PC-3 (cell line): Measurements from ENCODE around the gene C6orf58. TPM values are rescaled to one million over a fixed set of nuclear protein-coding genes. Genes with fewer than 3 reads are reported as not detected.

Experiments
- ATAC-seq: fragments of 200-7000 bp; cut with Tn5 transposase; 2 replicates; pipeline ENCODE4 v1.9.1; 2020; ENCODE audit warnings: mild to moderate bottlenecking, moderate library complexity
- Bru-seq: library from RNA; stranded (reverse); fragments of 400-500 nt; gene quantifications from one replicate; lab custom pipeline; 2021; lab: Mats Ljungman, UMichigan
- BruChase-seq, 2 experiments: library from RNA; stranded (reverse); fragments of 400-500 nt; gene quantifications; one replicate each; lab custom pipeline; 2021; lab: Mats Ljungman, UMichigan
- BruUV-seq: library from RNA; stranded (reverse); fragments of 400-500 nt; replicated peaks from 2 replicates; lab custom pipeline; 2021; lab: Mats Ljungman, UMichigan
- CTCF ChIA-PET: fragments of 300-600 bp; sonication (Branson Sonifier 250); formaldehyde crosslinking; loops from one replicate; lab custom pipeline; 2022; ENCODE audit warnings: antibody characterized with exemption; lab: Charles Lee
- POLR2A ChIA-PET: fragments of 300-600 bp; sonication (Branson Sonifier 250); formaldehyde crosslinking; loops from one replicate; lab custom pipeline; 2022; ENCODE audit warnings: antibody characterized with exemption; ENCODE audit not compliant: unreplicated experiment; lab: Charles Lee
- DNase-seq: peaks from one replicate; pipeline ENCODE4 v3.0.0-alpha.2; 2015
- H2AFZ ChIP-seq: fragments of 300-600 bp; sonication (generic); 2 replicates; pipeline ENCODE4 v1.6.0; 2016; ENCODE audit warnings: antibody characterized with exemption, low read length
- H3F3A ChIP-seq: fragments of 300-600 bp; sonication (generic); one replicate; pipeline ENCODE4 v1.6.0; 2017; ENCODE audit warnings: antibody characterized with exemption, low read length, control low read depth, mild to moderate bottlenecking; ENCODE audit not compliant: unreplicated experiment
- H3K27ac ChIP-seq: fragments of 300-600 bp; sonication (generic); 2 replicates; pipeline ENCODE4 v1.5.1; 2016; ENCODE audit warnings: mild to moderate bottlenecking, low read length
- H3K27me3 ChIP-seq: fragments of 300-600 bp; sonication (generic); 2 replicates; pipeline ENCODE4 v1.6.1; 2016; ENCODE audit warnings: low read length, mixed read lengths
- H3K36me3 ChIP-seq: fragments of 300-600 bp; sonication (generic); 2 replicates; pipeline ENCODE4 v1.6.1; 2016; ENCODE audit warnings: low read depth, mixed run types, low read length, mixed read lengths
- H3K4me1 ChIP-seq: fragments of 300-600 bp; sonication (generic); 2 replicates; pipeline ENCODE4 v1.5.1; 2016; ENCODE audit warnings: low read length; ENCODE audit not compliant: insufficient read depth
- H3K4me2 ChIP-seq: fragments of 300-600 bp; sonication (generic); 2 replicates; pipeline ENCODE4 v1.6.0; 2016; ENCODE audit warnings: low read length
- H3K4me3 ChIP-seq: fragments of 300-600 bp; sonication (generic); 2 replicates; pipeline ENCODE4 v1.5.1; 2016; ENCODE audit warnings: mild to moderate bottlenecking, low read length, mixed read lengths
- H3K79me2 ChIP-seq: fragments of 300-600 bp; sonication (generic); 2 replicates; pipeline ENCODE4 v1.6.1; 2017; ENCODE audit warnings: low read length, mixed read lengths
- H3K9ac ChIP-seq: fragments of 300-600 bp; sonication (generic); 2 replicates; pipeline ENCODE4 v1.6.0; 2016; ENCODE audit warnings: mild to moderate bottlenecking, low read length
- H3K9me2 ChIP-seq: fragments of 300-600 bp; sonication (generic); replicated peaks from 2 replicates; pipeline ENCODE4 v1.6.1; 2016; ENCODE audit warnings: mixed run types, low read length, mixed read lengths
- H3K9me3 ChIP-seq: fragments of 300-600 bp; sonication (generic); 2 replicates; pipeline ENCODE4 v1.6.1; 2016; ENCODE audit warnings: low read length, mixed read lengths
- H4K20me1 ChIP-seq: fragments of 300-600 bp; sonication (generic); 2 replicates; pipeline ENCODE4 v1.6.1; 2016; ENCODE audit warnings: low read length, mixed read lengths
- EZH2 ChIP-seq: fragments of 300-600 bp; sonication (generic); IDR thresholded peaks from one replicate; pipeline ENCODE4 v1.6.1; 2017; ENCODE audit warnings: antibody characterized with exemption, mild to moderate bottlenecking, low read length; ENCODE audit not compliant: unreplicated experiment
- EZH2phosphoT487 ChIP-seq: fragments of 300-600 bp; sonication (generic); IDR thresholded peaks from 2 replicates; pipeline ENCODE4 v1.6.1; 2018; ENCODE audit warnings: mild to moderate bottlenecking, antibody characterized with exemption, low read length, borderline replicate concordance
- intact Hi-C: fragments of 100-400 bp; cut with micrococcal nuclease; formaldehyde crosslinking; loops from 2 replicates; pipeline ENCODE4 v1.9.0; 2023
- long read RNA-seq: library from polyadenylated mRNA; unstranded; transcript quantifications from one replicate; pipeline ENCODE4 v2.0.0, GENCODE V29; 2021; ENCODE audit not compliant: unreplicated experiment
- total RNA-seq: library from RNA; depleted of rRNA; stranded (reverse); fragments of >200 nt; gene quantifications from 2 replicates; pipeline ENCODE4 v1.2.3, GENCODE V29; 2014; rRNA removed
- TF ChIP-seq, protein P1 (sequence below): fragments of 300-600 bp; sonication (generic); conservative IDR thresholded peaks from 2 replicates; pipeline ENCODE4 v1.5.1; 2017; ENCODE audit warnings: antibody characterized with exemption, low read depth, mild to moderate bottlenecking, low read length

The C6orf58 gene
- total RNA-seq (not detected in 2 replicates), Bru-seq, nascent RNA (percentile 6 among the genes with signal in this experiment), BruChase-seq, experiment 1, labeled RNA remaining after a 6-hour chase (percentile 14 among the genes with signal in this experiment), BruChase-seq, experiment 2, labeled RNA remaining after a 2-hour chase (percentile 14 among the genes with signal in this experiment)
- long read RNA-seq = 0 reads

DNA sequence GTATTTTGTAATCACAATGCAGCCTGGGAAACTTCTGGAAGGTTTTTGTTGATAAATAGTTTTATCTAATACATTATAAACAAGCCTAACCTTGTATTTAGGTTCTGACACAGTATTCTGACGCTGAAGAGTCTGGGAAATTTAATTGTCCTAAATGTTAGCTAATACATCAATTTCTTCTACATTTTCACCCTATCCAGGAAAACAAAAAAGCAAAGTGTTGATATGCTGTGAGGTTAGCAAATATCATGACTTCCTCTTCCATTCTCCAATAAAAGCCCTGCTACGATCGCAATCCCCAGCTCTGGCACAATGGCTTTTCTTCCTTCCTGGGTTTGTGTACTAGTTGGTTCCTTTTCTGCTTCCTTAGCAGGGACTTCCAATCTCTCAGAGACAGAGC is at the start of gene C6orf58:
Gene C6orf58 (plus strand): TSS at position 301 of the 400 bp plus-strand sequence. CDS start 12 bp downstream, at position 313.
- BruUV-seq = no TSS peak
- no peak for ATAC-seq
- intact Hi-C loops = no loop called here
- Histone ChIP-seq H4K20me1 (no peaks in the 10 kb centered on the region), H3K4me1 (no peaks in the 10 kb centered on the region), H2AFZ (no peak within 1 kb of the TSS), H3K9me2 (no peaks in the 10 kb centered on the region), H3K4me3 (no peak within 1 kb of the TSS), H3K27me3 (no peaks in the 10 kb centered on the region; the same call in 1 of the 2 replicates), H3K79me2 (no peaks in the 10 kb centered on the region), H3F3A (no peaks in the 10 kb centered on the region), H3K4me2 (no peak within 1 kb of the TSS), H3K27ac (no peak within 1 kb of the TSS), H3K36me3 (no peaks in the 10 kb centered on the region), H3K9ac (no peak within 1 kb of the TSS), H3K9me3 (no peaks in the 10 kb centered on the region)
- TF ChIP-seq EZH2 = no peak
- no peak for TF ChIP-seq EZH2phosphoT487
- TF ChIP-seq, protein P1, sequence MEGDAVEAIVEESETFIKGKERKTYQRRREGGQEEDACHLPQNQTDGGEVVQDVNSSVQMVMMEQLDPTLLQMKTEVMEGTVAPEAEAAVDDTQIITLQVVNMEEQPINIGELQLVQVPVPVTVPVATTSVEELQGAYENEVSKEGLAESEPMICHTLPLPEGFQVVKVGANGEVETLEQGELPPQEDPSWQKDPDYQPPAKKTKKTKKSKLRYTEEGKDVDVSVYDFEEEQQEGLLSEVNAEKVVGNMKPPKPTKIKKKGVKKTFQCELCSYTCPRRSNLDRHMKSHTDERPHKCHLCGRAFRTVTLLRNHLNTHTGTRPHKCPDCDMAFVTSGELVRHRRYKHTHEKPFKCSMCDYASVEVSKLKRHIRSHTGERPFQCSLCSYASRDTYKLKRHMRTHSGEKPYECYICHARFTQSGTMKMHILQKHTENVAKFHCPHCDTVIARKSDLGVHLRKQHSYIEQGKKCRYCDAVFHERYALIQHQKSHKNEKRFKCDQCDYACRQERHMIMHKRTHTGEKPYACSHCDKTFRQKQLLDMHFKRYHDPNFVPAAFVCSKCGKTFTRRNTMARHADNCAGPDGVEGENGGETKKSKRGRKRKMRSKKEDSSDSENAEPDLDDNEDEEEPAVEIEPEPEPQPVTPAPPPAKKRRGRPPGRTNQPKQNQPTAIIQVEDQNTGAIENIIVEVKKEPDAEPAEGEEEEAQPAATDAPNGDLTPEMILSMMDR = no peak
- ChIA-PET CTCF (no interaction called here), POLR2A (no interaction called here)
- no peak for DNase-seq

DNA sequence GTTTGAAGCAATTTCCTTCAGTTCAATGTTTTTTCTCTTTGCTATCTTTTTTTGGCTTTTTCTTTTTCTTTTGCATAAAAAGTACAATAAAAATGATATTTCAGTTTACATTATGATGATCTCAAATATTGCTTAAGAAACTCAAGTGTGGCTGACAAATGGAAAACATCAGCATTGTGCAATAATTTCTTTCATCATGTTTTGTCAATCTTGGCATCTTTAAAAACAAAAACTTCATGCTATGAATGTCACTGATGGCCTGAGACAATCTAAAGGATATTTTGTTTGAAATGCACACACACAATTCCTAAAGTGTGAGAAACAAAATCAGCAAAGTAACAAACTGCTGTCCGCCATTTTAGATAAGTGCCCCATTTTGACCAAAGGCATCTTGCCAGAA is 44.0 kb upstream of the C6orf58 start:
- Histone ChIP-seq H3F3A (no peaks in the 10 kb centered on the region), H3K4me2 (no peak overlapping the region), H3K36me3 (no peaks in the 10 kb centered on the region), H3K4me1 (no peaks in the 10 kb centered on the region), H3K9me3 (no peaks in the 10 kb centered on the region), H3K9ac (no peak overlapping the region), H3K9me2 (no peaks in the 10 kb centered on the region), H4K20me1 (no peaks in the 10 kb centered on the region), H3K27ac (no peak overlapping the region), H3K79me2 (no peaks in the 10 kb centered on the region), H3K4me3 (no peak overlapping the region), H3K27me3 (no peaks in the 10 kb centered on the region), H2AFZ (no peak overlapping the region)
- ATAC-seq (no peak), DNase-seq (no peak)
- no TSS peak for BruUV-seq
- POLR2A ChIA-PET = interaction anchor here (1.0 kb wide), 1 partner anchor 157 kb away, joined by 3 read pairs; no protein-coding TSS in a partner anchor
- CTCF ChIA-PET = no interaction called here
- intact Hi-C loops = no loop called here
- TF ChIP-seq EZH2phosphoT487 (no peak), EZH2 (no peak)
- TF ChIP-seq, protein P1 = no peak

DNA sequence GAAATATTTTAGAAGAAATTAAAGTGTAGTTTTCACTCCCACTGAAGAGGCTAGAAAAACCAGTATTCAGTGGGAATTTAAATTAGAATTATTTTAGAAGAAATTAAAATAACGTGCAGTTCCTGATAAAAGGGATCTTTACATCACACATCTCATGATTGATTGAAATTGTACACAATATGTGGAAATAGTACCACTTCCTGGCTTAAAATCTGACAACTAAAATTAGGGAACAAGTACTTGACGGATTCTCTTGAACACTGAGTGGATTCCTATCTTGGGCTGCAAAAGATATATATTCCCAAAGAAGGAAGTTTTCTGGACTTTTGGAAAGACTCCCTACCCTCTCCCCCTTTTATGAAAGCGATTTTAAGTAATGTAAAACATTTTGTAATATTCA is 43.2 kb upstream of the C6orf58 start:
- intact Hi-C loops = no loop called here
- no peaks in the 10 kb centered on the region for H3K27me3 ChIP-seq
- ATAC-seq (no peak), DNase-seq (no peak)
- no peaks in the 10 kb centered on the region for H3K9me2 ChIP-seq
- no TSS peak for BruUV-seq
- no peaks in the 10 kb centered on the region for H3K4me1 ChIP-seq
- no peaks in the 10 kb centered on the region for H4K20me1 ChIP-seq
- no peak overlapping the region for H2AFZ ChIP-seq
- POLR2A ChIA-PET = no interaction called here
- no peak overlapping the region for H3K4me2 ChIP-seq
- H3K9ac ChIP-seq = no peak overlapping the region
- H3K36me3 ChIP-seq = no peaks in the 10 kb centered on the region
- H3K27ac ChIP-seq = no peak overlapping the region
- no peaks in the 10 kb centered on the region for H3K9me3 ChIP-seq
- H3F3A ChIP-seq = no peaks in the 10 kb centered on the region
- no peak overlapping the region for H3K4me3 ChIP-seq
- CTCF ChIA-PET = no interaction called here
- TF ChIP-seq EZH2phosphoT487 (no peak), EZH2 (no peak)
- H3K79me2 ChIP-seq = no peaks in the 10 kb centered on the region
